DOHH2 (cell line): ENCODE results near the gene ENGASE.

ENCODE experiments used
- H3F3A ChIP-seq: fragments of 200-600 bp; sonication (generic), shearing (Covaris generic); 2 replicates; pipeline ENCODE4 v1.6.0; 2016; ENCODE audit warnings: antibody characterized with exemption, mild to moderate bottlenecking; ENCODE audit not compliant: control insufficient read depth, insufficient read depth
- H3K27ac ChIP-seq: fragments of 200-600 bp; sonication (generic); 2 replicates; pipeline ENCODE4 v1.5.1; 2014; ENCODE audit warnings: low read depth, mild to moderate bottlenecking, low read length, moderate library complexity
- H3K27me3 ChIP-seq: fragments of 200-600 bp; sonication (generic); 2 replicates; pipeline ENCODE4 v1.6.1; 2014; ENCODE audit warnings: mild to moderate bottlenecking, low read length, mixed read lengths; ENCODE audit not compliant: control insufficient read depth
- H3K36me3 ChIP-seq: fragments of 200-600 bp; sonication (generic); 2 replicates; pipeline ENCODE4 v1.6.1; 2014; ENCODE audit warnings: mild to moderate bottlenecking, low read length, moderate library complexity, mixed read lengths; ENCODE audit not compliant: control insufficient read depth
- H3K4me1 ChIP-seq: fragments of 200-600 bp; sonication (generic); 2 replicates; pipeline ENCODE4 v1.6.1; 2014; ENCODE audit warnings: mild to moderate bottlenecking, low read length, mixed read lengths; ENCODE audit not compliant: control insufficient read depth
- H3K4me2 ChIP-seq: fragments of 200-600 bp; sonication (generic); 2 replicates; pipeline ENCODE4 v1.6.0; 2014; ENCODE audit warnings: mild to moderate bottlenecking, low read length, moderate library complexity
- H3K4me3 ChIP-seq: fragments of 200-600 bp; sonication (generic); 2 replicates; pipeline ENCODE4 v1.5.1; 2014; ENCODE audit warnings: mild to moderate bottlenecking, low read length, mixed read lengths
- H3K79me2 ChIP-seq: fragments of 200-600 bp; sonication (generic); 2 replicates; pipeline ENCODE4 v1.6.1; 2014; ENCODE audit warnings: mild to moderate bottlenecking, low read length, mixed read lengths; ENCODE audit not compliant: control insufficient read depth
- H3K9me2 ChIP-seq: fragments of 200-600 bp; sonication (generic); replicated peaks from 2 replicates; pipeline ENCODE4 v1.6.1; 2014; ENCODE audit warnings: mild to moderate bottlenecking, low read length, mixed read lengths; ENCODE audit not compliant: control insufficient read depth
- H3K9me3 ChIP-seq: fragments of 200-600 bp; sonication (generic); 2 replicates; pipeline ENCODE4 v1.6.1; 2014; ENCODE audit warnings: antibody characterized with exemption, low read length, mixed read lengths; ENCODE audit not compliant: control insufficient read depth, insufficient read depth
- H4K20me1 ChIP-seq: fragments of 200-600 bp; sonication (generic); 2 replicates; pipeline ENCODE4 v1.6.0; 2014; ENCODE audit warnings: low read depth, mild to moderate bottlenecking, antibody characterized with exemption, low read length, moderate library complexity; ENCODE audit not compliant: control insufficient read depth, insufficient read depth
- CTCF ChIP-seq: fragments of 200-600 bp; sonication (generic); IDR thresholded peaks from one replicate; pipeline ENCODE4 v1.5.1; 2014; ENCODE audit warnings: antibody characterized with exemption, mild to moderate bottlenecking, low read depth, low read length; ENCODE audit not compliant: poor library complexity, severe bottlenecking
- EZH2phosphoT487 ChIP-seq: fragments of 200-600 bp; sonication (generic); IDR thresholded peaks from 2 replicates; pipeline ENCODE4 v1.6.1; 2017; ENCODE audit warnings: borderline replicate concordance, mild to moderate bottlenecking, antibody characterized with exemption, low read length, moderate library complexity, mixed read lengths

Gene ENGASE

GRCh38 chr17:79133985-79134384, 59.4 kb downstream of the ENGASE start:
- H3F3A ChIP-seq, result no peaks in the 10 kb centered on the region
- no peak overlapping the region for H3K4me2 ChIP-seq
- H3K27ac ChIP-seq, result no peak overlapping the region
- TF ChIP-seq EZH2phosphoT487 (no peak), CTCF (no peak)
- H3K9me2 ChIP-seq, result no peaks in the 10 kb centered on the region
- no peaks in the 10 kb centered on the region for H3K9me3 ChIP-seq
- H3K27me3 ChIP-seq, result no peaks in the 10 kb centered on the region
- no peaks in the 10 kb centered on the region for H3K36me3 ChIP-seq
- H3K4me3 ChIP-seq, result no peak overlapping the region
- H3K4me1 ChIP-seq, result no peaks in the 10 kb centered on the region
- no peaks in the 10 kb centered on the region for H4K20me1 ChIP-seq
- no peaks in the 10 kb centered on the region for H3K79me2 ChIP-seq

- H3K36me3 ChIP-seq, result no peaks in the 10 kb centered on the region
- H3K4me1 ChIP-seq, result no peaks in the 10 kb centered on the region
- no peaks in the 10 kb centered on the region for H3K9me3 ChIP-seq
- TF ChIP-seq CTCF, result no peak
- TF ChIP-seq EZH2phosphoT487, result no peak
- no peak overlapping the region for H3K4me3 ChIP-seq
- no peaks in the 10 kb centered on the region for H4K20me1 ChIP-seq
- no peak overlapping the region for H3K27ac ChIP-seq
- H3K27me3 ChIP-seq, result no peaks in the 10 kb centered on the region
- no peaks in the 10 kb centered on the region for H3K79me2 ChIP-seq
- no peaks in the 10 kb centered on the region for H3K9me2 ChIP-seq
- H3K4me2 ChIP-seq, result no peak overlapping the region
- H3F3A ChIP-seq, result no peaks in the 10 kb centered on the region
Observed at GRCh38 chr17:79135011-79135410, 60.4 kb downstream of the ENGASE start.

DNA sequence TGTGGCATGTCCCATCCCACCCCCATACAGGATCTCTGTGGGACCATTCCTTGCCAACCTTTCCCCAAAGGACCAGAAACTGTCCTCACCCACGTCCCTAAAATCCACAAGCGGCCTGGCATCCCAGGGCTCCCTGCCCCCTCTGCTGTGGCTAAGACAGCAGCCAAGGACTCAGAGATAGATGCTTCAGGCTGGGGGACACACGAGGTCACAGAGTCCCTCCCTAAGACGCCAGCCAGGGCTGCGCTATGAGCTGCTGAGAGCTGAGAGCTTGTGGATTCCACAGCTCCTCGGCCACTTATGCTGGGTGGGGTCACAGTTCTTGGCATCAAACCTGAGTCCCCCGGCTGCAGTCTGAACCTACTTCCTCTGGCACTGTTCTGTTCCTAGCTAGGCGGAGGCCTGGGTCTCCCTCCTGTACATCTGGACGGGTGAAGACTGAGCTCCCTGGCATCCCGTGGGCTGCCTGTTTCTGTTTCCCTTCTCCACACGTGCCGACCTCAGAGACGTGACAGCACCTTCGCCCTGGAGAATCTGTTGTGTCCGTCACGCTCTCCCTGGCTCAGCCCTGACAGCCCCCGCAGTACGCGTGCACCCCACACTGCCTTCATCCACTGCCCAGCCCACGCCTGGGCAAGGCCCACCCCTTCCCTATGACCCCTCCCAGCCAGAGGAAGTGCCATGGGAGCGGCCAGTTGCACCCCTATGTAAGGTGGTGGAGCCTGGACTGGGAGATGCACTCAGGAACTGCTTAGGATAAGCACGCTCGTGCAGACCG, 61.2 kb downstream of the ENGASE start:
- H3K27ac ChIP-seq, result no peak overlapping the region
- H3K27me3 ChIP-seq, result no peaks in the 10 kb centered on the region

More for the DNA sequence above, 61.2 kb downstream of the ENGASE start:
- H3K4me2 ChIP-seq, result no peak overlapping the region
- no peaks in the 10 kb centered on the region for H3K9me2 ChIP-seq
- no peaks in the 10 kb centered on the region for H3K4me1 ChIP-seq
- no peaks in the 10 kb centered on the region for H3K9me3 ChIP-seq
- H4K20me1 ChIP-seq, result no peaks in the 10 kb centered on the region
- no peaks in the 10 kb centered on the region for H3K36me3 ChIP-seq
- no peak overlapping the region for H3K4me3 ChIP-seq
- no peaks in the 10 kb centered on the region for H3F3A ChIP-seq
- TF ChIP-seq EZH2phosphoT487 (no peak), CTCF (no peak)
- no peaks in the 10 kb centered on the region for H3K79me2 ChIP-seq
